HCT116 (cell line): Measurements from ENCODE around the gene TH. TPM values are rescaled to one million over a fixed set of nuclear protein-coding genes. Genes with fewer than 3 reads are reported as not detected.

Source experiments
- ATAC-seq: fragments of 200-7000 bp; cut with Tn5 transposase; 2 replicates; pipeline ENCODE4 v1.9.1; 2020; ENCODE audit warnings: mild to moderate bottlenecking, moderate library complexity
- BruUV-seq: library from RNA; stranded (reverse); fragments of 400-500 nt; replicated peaks from 2 replicates; lab custom pipeline; 2021; lab: Mats Ljungman, UMichigan
- CTCF ChIA-PET: fragments of 300-600 bp; sonication (Branson Sonifier 250); formaldehyde crosslinking; loops from one replicate; lab custom pipeline; 2021; ENCODE audit warnings: antibody characterized with exemption; lab: Charles Lee
- POLR2A ChIA-PET: fragments of 300-600, 350-600 bp; sonication (Branson Sonifier 250); formaldehyde crosslinking; loops from one replicate; lab custom pipeline; 2021; ENCODE audit warnings: antibody characterized with exemption; lab: Charles Lee
- RAD21 ChIA-PET, 2 experiments: fragments of 300-600 bp; sonication (Branson Sonifier 250); formaldehyde crosslinking; loops; one replicate each; lab custom pipeline; 2023; ENCODE audit warnings: low total read pairs in 2 of 2; ENCODE audit not compliant: uncharacterized antibody in 2 of 2, unreplicated experiment in 2 of 2, low non-redundant PET in 1 of 2; lab: Charles Lee
- DNase-seq: peaks from one replicate; pipeline ENCODE4 v3.0.0-alpha.2; 2010; ENCODE audit warnings: low read depth, low spot score
- H2AFZ ChIP-seq: fragments of 200-600 bp; shearing (Covaris generic), sonication (generic); 2 replicates; pipeline ENCODE4 v1.6.1; 2017; ENCODE audit warnings: low read depth, mixed run types, mixed read lengths, antibody characterized with exemption, low read length; ENCODE audit not compliant: poor library complexity, severe bottlenecking
- H3K27ac ChIP-seq: 2 replicates; pipeline ENCODE4 v1.5.1; 2012; ENCODE audit warnings: low read depth, low read length
- H3K27me3 ChIP-seq: fragments of 200-600 bp; sonication (generic); 2 replicates; pipeline ENCODE4 v1.6.1; 2016; ENCODE audit warnings: mixed run types, low read length, mixed read lengths; ENCODE audit not compliant: insufficient read depth
- H3K36me3 ChIP-seq, 2 experiments: fragments of 200-500 bp in 1 of 2; fragments of 200-600 bp in 1 of 2; sonication (Bioruptor generic) in 1 of 2; sonication (generic) in 1 of 2; 2 replicates each; pipeline versions ENCODE4 v1.5.1 to v1.6.1; 2014 to 2016; ENCODE audit warnings: low read length in 2 of 2, inconsistent platforms in 1 of 2, mixed read lengths in 1 of 2, mixed run types in 1 of 2; ENCODE audit not compliant: insufficient read depth in 2 of 2, control insufficient read depth in 1 of 2
- H3K4me1 ChIP-seq, 2 experiments: fragments of 200-600 bp in 1 of 2; sonication (generic) in 1 of 2; 2 replicates each; pipeline versions ENCODE4 v1.5.1 to v1.6.1; 2012 to 2017; ENCODE audit warnings: low read length in 2 of 2, inconsistent platforms in 1 of 2, mild to moderate bottlenecking in 1 of 2, mixed read lengths in 1 of 2, mixed run types in 1 of 2, moderate library complexity in 1 of 2; ENCODE audit not compliant: insufficient read depth in 2 of 2, control insufficient read depth in 1 of 2
- H3K4me2 ChIP-seq: fragments of 200-600 bp; sonication (generic); 2 replicates; pipeline ENCODE4 v1.6.1; 2017; ENCODE audit warnings: mixed run types, low read length, mixed read lengths
- H3K4me3 ChIP-seq, 2 experiments: fragments of 200-600 bp in 1 of 2; sonication (generic) in 1 of 2; replicated peaks in 1 of 2; 2 replicates each; pipeline ENCODE4 v1.5.1; 2011 to 2016; ENCODE audit warnings: low read length in 2 of 2, control low read depth in 1 of 2, low read depth in 1 of 2, mild to moderate bottlenecking in 1 of 2, mixed read lengths in 1 of 2, mixed run types in 1 of 2
- H3K79me2 ChIP-seq: fragments of 200-600 bp; sonication (generic); 2 replicates; pipeline ENCODE4 v1.6.1; 2017; ENCODE audit warnings: mild to moderate bottlenecking, mixed run types, low read length, moderate library complexity, mixed read lengths; ENCODE audit not compliant: insufficient read depth
- H3K9ac ChIP-seq: fragments of 200-600 bp; sonication (generic); 2 replicates; pipeline ENCODE4 v1.6.1; 2016; ENCODE audit warnings: low read length, mixed read lengths
- H3K9me2 ChIP-seq: fragments of 200-600 bp; sonication (generic), shearing (Covaris generic); 2 replicates; pipeline ENCODE4 v1.6.1; 2017; ENCODE audit warnings: mixed run types, mild to moderate bottlenecking, moderate library complexity; ENCODE audit not compliant: insufficient read depth
- H3K9me3 ChIP-seq, 2 experiments: fragments of 200-500 bp in 1 of 2; fragments of 200-600 bp in 1 of 2; sonication (Bioruptor generic) in 1 of 2; sonication (generic) in 1 of 2; 2 replicates each; pipeline ENCODE4 v1.6.1; 2014 to 2017; ENCODE audit warnings: low read length in 2 of 2, mixed read lengths in 2 of 2, inconsistent platforms in 1 of 2, low read depth in 1 of 2, mild to moderate bottlenecking in 1 of 2, mixed run types in 1 of 2, moderate library complexity in 1 of 2; ENCODE audit not compliant: control insufficient read depth in 1 of 2, insufficient read depth in 1 of 2
- H4K20me1 ChIP-seq: fragments of 200-600 bp; sonication (generic), shearing (Covaris generic); 2 replicates; pipeline ENCODE4 v1.6.1; 2017; ENCODE audit warnings: mixed run types, mild to moderate bottlenecking, moderate library complexity; ENCODE audit not compliant: insufficient read depth
- CBX3 ChIP-seq: IDR thresholded peaks from 2 replicates; pipeline ENCODE4 v1.6.1; 2012; ENCODE audit warnings: low read depth
- CEBPB ChIP-seq: IDR thresholded peaks from 2 replicates; pipeline ENCODE4 v1.6.1; 2012; ENCODE audit warnings: low read depth
- EGR1 ChIP-seq: IDR thresholded peaks from 2 replicates; pipeline ENCODE4 v1.6.1; 2012; ENCODE audit warnings: low read depth
- EZH2 ChIP-seq: fragments of 200-600 bp; sonication (generic); IDR thresholded peaks from 2 replicates; pipeline ENCODE4 v1.6.1; 2017; ENCODE audit warnings: antibody characterized with exemption, mixed run types
- FOSL1 ChIP-seq: IDR thresholded peaks from 2 replicates; pipeline ENCODE4 v1.6.1; 2012; ENCODE audit warnings: low read depth
- POLR2A ChIP-seq: IDR thresholded peaks from 2 replicates; pipeline ENCODE4 v1.7.0; 2011; ENCODE audit warnings: borderline replicate concordance; ENCODE audit not compliant: insufficient read depth, insufficient read length; ENCODE audit errors: extremely low read depth
- POLR2AphosphoS5 ChIP-seq: IDR thresholded peaks from 2 replicates; pipeline ENCODE4 v1.6.1; 2011; ENCODE audit warnings: mild to moderate bottlenecking, low read depth, low read length, moderate library complexity
- RAD21 ChIP-seq: IDR thresholded peaks from 2 replicates; pipeline ENCODE4 v1.6.1; 2012; ENCODE audit warnings: low read depth, mild to moderate bottlenecking
- REST ChIP-seq: IDR thresholded peaks from 2 replicates; pipeline ENCODE4 v1.6.1; 2012; ENCODE audit warnings: low read depth
- SRF ChIP-seq: IDR thresholded peaks from 2 replicates; pipeline ENCODE4 v1.6.1; 2012; ENCODE audit warnings: low read depth
- YY1 ChIP-seq: IDR thresholded peaks from 2 replicates; pipeline ENCODE4 v1.6.1; 2011; ENCODE audit warnings: low read length, low read depth, moderate library complexity, mild to moderate bottlenecking; ENCODE audit not compliant: insufficient replicate concordance; ENCODE audit errors: extremely low read depth
- ZFX ChIP-seq: fragments of 450-650 bp; IDR thresholded peaks from 2 replicates; pipeline ENCODE4 v1.6.1; 2017
- ZNF274 ChIP-seq: fragments of 200-500 bp; sonication (Bioruptor generic); IDR thresholded peaks from 2 replicates; pipeline ENCODE4 v1.6.1; 2014; ENCODE audit warnings: mild to moderate bottlenecking, low read depth, low read length, inconsistent platforms
- intact Hi-C: fragments of 100-400 bp; cut with micrococcal nuclease; formaldehyde crosslinking; loops from 2 replicates; pipeline ENCODE4 v1.10.0; 2022
- total RNA-seq: library from RNA; stranded (reverse); gene quantifications from one replicate; pipeline ENCODE4 v1.2.1, GENCODE V29; 2021; ENCODE audit not compliant: unreplicated experiment
- TF ChIP-seq, protein P1 (sequence below): IDR thresholded peaks from 2 replicates; pipeline ENCODE4 v1.6.1; 2012
- TF ChIP-seq, protein P2 (sequence below), 3 experiments: fragments of 200-600 bp in 1 of 3; sonication (generic) in 1 of 3; IDR thresholded peaks in 2 of 3; conservative IDR thresholded peaks in 1 of 3; 2 replicates each; pipeline ENCODE4 v1.5.1; 2012 to 2017; ENCODE audit warnings: low read depth in 2 of 3, low read length in 2 of 3, antibody characterized with exemption in 1 of 3, borderline replicate concordance in 1 of 3, control low read depth in 1 of 3, mild to moderate bottlenecking in 1 of 3, mixed read lengths in 1 of 3, mixed run types in 1 of 3, moderate library complexity in 1 of 3; ENCODE audit not compliant: insufficient read depth in 1 of 3

The TH gene
- total RNA-seq, 1 experiment from 2014 or later, result not detected

GRCh38 chr11:2149460-2149859, 22.2 kb downstream of the TH start:
- CTCF ChIA-PET, result interaction anchor here (0.6 to 11.5 kb wide), 15 partner anchors 7 to 496 kb away, joined by 3 to 351 read pairs (median 27); partner anchors contain the start of genes MRPL23 and SYT8
- BruUV-seq, result no TSS peak
- H3K27me3 ChIP-seq, result no peaks in the 10 kb centered on the region; the same call in 1 of the 2 replicates
- DNase-seq (no peak), ATAC-seq (no peak)
- H3K36me3 ChIP-seq, result no peaks in the 10 kb centered on the region
- POLR2A ChIA-PET, result interaction anchor here (1.0 to 2.9 kb wide), 3 partner anchors 13 to 267 kb away, joined by 3 to 14 read pairs (median 3); no protein-coding TSS in a partner anchor
- no peak overlapping the region for H2AFZ ChIP-seq
- no peak overlapping the region for H3K27ac ChIP-seq
- H3K9ac ChIP-seq, result no peak overlapping the region
- no peak overlapping the region for H3K4me3 ChIP-seq
- intact Hi-C loops, result no loop called here
- no peak overlapping the region for H3K4me2 ChIP-seq
- H4K20me1 ChIP-seq, result no peaks in the 10 kb centered on the region
- peaks cover 0 to 4% of the 10 kb centered on the region in 2 experiments; a peak in 1 of 4 replicates for H3K4me1 ChIP-seq
- H3K9me2 ChIP-seq, result no peaks in the 10 kb centered on the region
- RAD21 ChIA-PET, result interaction anchor here (0.9 to 4.5 kb wide), 4 partner anchors 111 to 497 kb away, joined by 5 to 55 read pairs (median 38); no protein-coding TSS in a partner anchor
- no peaks in the 10 kb centered on the region for H3K9me3 ChIP-seq
- H3K79me2 ChIP-seq, result no peaks in the 10 kb centered on the region
- no peak for TF ChIP-seq EGR1
- TF ChIP-seq YY1, result no peak
- TF ChIP-seq, all 23 proteins: peak for 0

GRCh38 chr11:2148595-2148994, 23.0 kb downstream of the TH start:
- Histone ChIP-seq H3K9ac (no peak overlapping the region), H3K9me3 (no peaks in the 10 kb centered on the region), H3K36me3 (no peaks in the 10 kb centered on the region), H3K79me2 (no peaks in the 10 kb centered on the region), H4K20me1 (no peaks in the 10 kb centered on the region), H3K27me3 (no peaks in the 10 kb centered on the region; the same call in 1 of the 2 replicates), H3K4me3 (no peak overlapping the region), H3K4me1 (peaks cover 0 to 4% of the 10 kb centered on the region in 2 experiments; a peak in 1 of 4 replicates), H3K9me2 (no peaks in the 10 kb centered on the region), H3K4me2 (no peak overlapping the region), H2AFZ (no peak overlapping the region), H3K27ac (no peak overlapping the region)
- RAD21 ChIA-PET, result no interaction called here
- POLR2A ChIA-PET, result interaction anchor here (1.3 kb wide), 1 partner anchor 12 kb away, joined by 3 read pairs; no protein-coding TSS in a partner anchor
- no TSS peak for BruUV-seq
- DNase-seq (no peak), ATAC-seq (no peak)
- intact Hi-C loops, result no loop called here
- CTCF ChIA-PET, result interaction anchor here (2.5 to 11.5 kb wide), 5 partner anchors 111 to 495 kb away, joined by 9 to 351 read pairs (median 52); partner anchors contain the start of gene MRPL23
- no peak for TF ChIP-seq SRF
- no peak for TF ChIP-seq ZNF274
- no peak for TF ChIP-seq EGR1
- TF ChIP-seq, protein P1, sequence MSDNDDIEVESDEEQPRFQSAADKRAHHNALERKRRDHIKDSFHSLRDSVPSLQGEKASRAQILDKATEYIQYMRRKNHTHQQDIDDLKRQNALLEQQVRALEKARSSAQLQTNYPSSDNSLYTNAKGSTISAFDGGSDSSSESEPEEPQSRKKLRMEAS, result no peak
- TF ChIP-seq REST, result no peak
- TF ChIP-seq CBX3, result no peak
- TF ChIP-seq CEBPB, result no peak
- TF ChIP-seq ZFX, result no peak
- TF ChIP-seq, protein P2, sequence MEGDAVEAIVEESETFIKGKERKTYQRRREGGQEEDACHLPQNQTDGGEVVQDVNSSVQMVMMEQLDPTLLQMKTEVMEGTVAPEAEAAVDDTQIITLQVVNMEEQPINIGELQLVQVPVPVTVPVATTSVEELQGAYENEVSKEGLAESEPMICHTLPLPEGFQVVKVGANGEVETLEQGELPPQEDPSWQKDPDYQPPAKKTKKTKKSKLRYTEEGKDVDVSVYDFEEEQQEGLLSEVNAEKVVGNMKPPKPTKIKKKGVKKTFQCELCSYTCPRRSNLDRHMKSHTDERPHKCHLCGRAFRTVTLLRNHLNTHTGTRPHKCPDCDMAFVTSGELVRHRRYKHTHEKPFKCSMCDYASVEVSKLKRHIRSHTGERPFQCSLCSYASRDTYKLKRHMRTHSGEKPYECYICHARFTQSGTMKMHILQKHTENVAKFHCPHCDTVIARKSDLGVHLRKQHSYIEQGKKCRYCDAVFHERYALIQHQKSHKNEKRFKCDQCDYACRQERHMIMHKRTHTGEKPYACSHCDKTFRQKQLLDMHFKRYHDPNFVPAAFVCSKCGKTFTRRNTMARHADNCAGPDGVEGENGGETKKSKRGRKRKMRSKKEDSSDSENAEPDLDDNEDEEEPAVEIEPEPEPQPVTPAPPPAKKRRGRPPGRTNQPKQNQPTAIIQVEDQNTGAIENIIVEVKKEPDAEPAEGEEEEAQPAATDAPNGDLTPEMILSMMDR (IDR thresholded peaks at IDR 0.05 in 2 of 3, conservative IDR thresholded peaks at IDR 0.05 in 1 of 3; ENCODE audit: borderline replicate concordance in 1 of 3, insufficient read depth in 1 of 3, low read depth in 2 of 3, low read length in 2 of 3), result no peak
- TF ChIP-seq POLR2A, result no peak
- TF ChIP-seq RAD21, result no peak
- no peak for TF ChIP-seq EZH2
- no peak for TF ChIP-seq FOSL1
- TF ChIP-seq POLR2AphosphoS5, result no peak
- no peak for TF ChIP-seq YY1
